Posterior vena cava (tissue), 2 donors: ENCODE data around the gene NCLN. TPM values are rescaled to one million over a fixed set of nuclear protein-coding genes. Genes with fewer than 3 reads are reported as not detected.

Experiments
- DNase-seq: peaks from one replicate; pipeline ENCODE4 v3.0.0-alpha.2; 2020; ENCODE audit warnings: low spot score
- intact Hi-C, 2 donors: fragments of 100-400 bp; cut with DNase I; formaldehyde crosslinking; loops; one replicate each; pipeline versions ENCODE4 v1.14.1 to v1.14.2; 2022 to 2023
- total RNA-seq, 2 donors: library from RNA; stranded (reverse); fragmentation: NEBNext Ultra II Directional; extraction: Animal tissue kit (Norgen Biotek cat#: 25700); gene quantifications; one replicate each; pipeline ENCODE4 v1.2.1, GENCODE V29; 2021
- donor health status: DM: yes; HTN: yes; CAD: no.
- donor health status: DM: yes; HTN: yes; CAD: no.

The NCLN gene
- total RNA-seq, 2 donors from 2014 or later = 37.7 to 40.4 TPM

DNA sequence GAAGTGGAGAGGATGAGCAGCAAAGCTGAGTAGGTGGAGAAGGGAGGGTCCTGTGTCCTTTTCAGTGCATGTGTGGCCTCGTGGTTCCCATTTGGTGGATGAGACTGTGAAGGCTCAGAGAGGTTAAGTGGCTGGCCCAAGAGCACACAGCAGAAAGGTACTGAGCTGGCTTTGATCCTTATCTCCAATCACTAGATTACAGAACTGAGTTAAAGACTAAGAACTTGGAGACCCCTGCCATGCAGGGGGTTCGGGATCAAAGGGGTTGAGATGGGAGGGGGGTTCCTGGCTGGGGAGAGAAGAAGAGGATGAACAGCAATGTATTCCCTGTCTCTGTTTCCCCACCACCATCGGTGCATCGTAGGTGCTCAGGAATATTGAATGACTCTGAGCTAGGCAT is 50.5 kb downstream of the NCLN start:
- intact Hi-C loops = no loop called here
- DNase-seq = no peak

DNA sequence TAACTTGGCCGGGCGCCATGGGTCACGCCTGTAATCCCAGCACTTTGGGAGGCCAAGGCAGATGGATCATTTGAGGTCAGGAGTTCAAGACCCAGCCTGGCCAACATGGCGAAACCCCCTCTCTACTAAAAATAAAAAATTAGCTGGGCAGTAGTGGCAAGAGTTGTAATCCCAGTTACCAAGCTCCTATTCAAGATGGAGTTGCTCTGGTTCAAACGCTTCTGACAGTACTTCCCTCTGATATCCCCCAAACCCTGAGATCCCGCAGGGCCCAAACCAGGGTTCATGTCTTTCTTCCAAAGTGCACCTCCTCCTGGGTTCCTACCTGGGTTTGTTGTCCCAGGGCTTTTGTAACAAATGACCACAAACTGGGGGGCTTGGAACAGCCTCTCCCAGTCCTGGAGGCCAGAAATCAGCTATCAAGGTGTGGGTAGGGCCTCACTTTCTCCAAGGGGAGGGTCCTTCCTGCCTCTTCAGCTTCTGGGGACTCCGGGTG is 52.4 kb downstream of the NCLN start:
- intact Hi-C loops = no loop called here
- DNase-seq = no peak

DNA sequence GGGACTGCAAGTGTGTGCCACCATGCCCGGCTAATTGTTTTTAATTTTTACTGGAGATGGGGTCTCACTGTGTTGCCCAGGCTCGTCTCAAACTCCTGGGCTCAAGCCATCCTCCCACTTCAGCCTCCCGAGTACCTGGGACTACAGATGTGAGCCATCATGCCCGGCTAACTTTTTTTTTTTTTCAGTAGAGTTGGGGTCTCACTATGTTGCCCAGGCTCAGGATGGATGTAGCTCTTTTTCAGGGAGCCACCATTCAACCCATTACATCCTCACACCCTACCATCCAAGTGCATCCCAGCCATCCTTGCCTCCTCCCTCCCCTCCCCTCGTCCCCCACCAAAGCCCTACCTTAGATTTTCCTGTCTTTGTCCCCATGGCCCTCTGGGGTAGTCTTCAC is 53.6 kb downstream of the NCLN start:
- intact Hi-C loops = no loop called here
- no peak for DNase-seq

DNA sequence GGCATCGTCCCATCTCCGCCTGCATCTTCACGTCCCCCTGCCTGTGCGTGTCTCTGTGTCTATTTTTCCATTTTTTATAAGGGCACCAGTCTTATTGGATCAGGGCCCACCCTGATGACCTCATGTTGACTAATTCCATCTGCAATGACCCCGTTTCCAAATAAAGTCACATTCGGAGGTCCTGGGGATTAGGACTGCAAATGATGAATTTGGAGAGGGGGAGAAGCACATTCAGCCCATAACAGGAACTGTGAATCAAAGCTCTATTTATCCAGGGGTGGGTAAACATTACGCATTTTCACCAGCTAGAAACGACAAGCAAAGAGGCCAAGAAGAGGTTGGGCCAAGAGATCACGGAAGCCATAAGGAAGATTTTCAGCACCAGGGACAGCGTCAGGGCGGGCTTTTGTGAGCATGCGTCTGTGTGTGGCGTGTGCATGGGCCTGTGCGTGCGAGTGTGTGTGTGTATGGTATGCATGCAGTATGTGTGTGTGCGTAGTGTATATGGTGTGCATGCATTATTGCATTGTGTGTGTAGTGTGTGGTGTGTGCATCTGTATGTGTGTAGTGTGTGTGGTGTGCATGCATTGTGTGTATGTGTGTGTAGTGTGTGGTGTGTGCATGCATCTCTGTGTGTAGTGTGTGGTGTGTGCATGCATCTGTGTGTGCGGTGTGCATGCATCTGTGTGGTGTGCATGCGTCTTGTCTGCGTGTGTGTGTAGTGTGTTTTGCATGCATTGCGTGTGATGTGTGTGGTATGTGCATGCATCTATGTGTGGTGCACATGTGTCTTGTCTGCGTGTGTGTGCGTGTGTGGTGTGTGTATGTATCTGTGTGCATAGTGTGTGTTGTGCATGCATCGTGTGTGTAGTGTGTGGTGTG is 58.3 kb downstream of the NCLN start:
- DNase-seq = no peak
- intact Hi-C loops = no loop called here

DNA sequence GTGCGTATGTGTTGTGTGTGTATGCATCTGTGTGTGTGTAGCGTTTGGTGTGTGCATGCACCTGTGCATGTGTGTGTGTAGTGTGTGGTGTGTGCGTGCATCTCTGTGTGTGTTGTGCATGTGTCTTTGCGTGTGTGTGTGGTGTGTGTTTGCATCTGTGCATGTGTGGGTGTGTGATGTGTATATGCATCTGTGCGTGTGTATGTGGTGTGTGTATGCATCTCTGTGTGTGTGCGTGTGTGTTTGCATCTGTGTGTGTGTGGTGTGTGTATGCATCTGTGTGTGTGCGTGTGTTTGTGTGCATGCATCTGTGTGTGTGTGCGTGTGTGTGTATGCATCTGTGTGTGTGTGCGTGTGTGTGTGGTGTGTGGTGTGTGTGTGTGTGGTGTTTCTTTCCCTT is 59.3 kb downstream of the NCLN start:
- intact Hi-C loops = no loop called here
- no peak for DNase-seq

DNA sequence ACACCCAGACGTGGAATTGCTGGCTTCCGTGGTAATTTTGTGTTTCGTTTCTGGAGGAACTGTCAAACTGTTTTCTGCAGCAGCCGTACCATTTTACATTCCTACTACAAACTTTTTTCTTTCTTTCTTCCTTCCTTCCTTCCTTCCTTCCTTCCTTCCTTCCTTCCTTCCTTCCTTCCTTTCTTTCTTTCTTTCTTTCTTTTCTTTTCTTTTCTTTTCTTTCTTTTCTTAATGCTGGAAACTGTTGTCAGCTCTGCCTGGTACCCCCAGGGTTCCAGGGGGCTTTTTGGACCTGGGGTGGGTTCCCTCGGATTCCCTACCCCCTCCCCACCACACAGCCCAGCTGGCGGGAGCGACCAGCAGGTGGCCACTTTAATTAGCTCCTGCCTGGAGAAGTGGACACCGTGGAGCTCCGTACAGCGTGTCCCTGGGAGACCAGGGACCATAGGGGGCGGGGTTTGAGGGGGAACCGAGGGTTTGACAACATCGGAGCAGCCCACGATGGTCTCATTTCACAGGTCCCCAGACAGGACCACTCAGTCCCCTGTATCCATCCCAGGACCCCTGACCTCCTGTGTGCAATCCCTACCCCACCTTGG is 63.1 kb downstream of the NCLN start:
- no peak for DNase-seq
- intact Hi-C loops = no loop called here

DNA sequence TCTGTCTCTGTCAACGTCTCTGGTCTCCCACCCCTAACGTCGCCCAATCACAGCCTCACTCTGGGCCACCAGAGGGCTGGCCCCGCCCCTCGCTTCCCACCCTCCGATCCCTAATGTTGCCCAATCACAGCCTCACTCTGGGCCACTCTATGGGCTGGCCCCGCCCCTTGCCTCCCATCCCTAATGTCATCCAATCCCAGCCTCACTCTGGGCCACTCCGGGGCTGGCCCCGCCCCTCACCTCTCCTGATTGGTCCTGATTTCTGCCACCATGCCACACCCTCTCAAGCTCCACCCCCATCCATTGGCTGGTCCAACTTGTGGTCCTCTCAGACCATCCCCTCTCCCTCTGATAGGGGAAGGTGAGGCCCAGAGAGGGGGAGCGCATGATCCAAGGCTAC is 63.7 kb downstream of the NCLN start:
- no peak for DNase-seq
- intact Hi-C loops = no loop called here

DNA sequence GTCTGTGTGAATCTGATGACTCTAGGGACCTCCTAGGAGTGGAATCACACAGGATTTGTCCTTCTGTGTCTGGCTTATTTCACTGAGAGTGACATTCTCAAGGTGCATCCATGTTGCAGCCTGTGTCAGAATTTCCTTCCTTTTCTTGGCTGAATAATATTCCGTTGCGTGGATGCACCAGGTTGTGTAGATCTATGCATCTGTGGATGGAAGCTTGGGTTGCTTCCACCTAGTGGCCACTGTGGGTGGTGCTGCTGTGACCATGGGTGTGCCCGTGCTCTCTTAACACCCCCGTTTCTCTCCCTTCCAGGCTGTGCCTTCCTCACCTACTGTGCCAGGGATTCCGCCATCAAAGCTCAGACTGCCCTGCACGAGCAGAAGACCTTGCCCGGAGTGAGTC is 64.9 kb downstream of the NCLN start:
- intact Hi-C loops = no loop called here
- DNase-seq = no peak

DNA sequence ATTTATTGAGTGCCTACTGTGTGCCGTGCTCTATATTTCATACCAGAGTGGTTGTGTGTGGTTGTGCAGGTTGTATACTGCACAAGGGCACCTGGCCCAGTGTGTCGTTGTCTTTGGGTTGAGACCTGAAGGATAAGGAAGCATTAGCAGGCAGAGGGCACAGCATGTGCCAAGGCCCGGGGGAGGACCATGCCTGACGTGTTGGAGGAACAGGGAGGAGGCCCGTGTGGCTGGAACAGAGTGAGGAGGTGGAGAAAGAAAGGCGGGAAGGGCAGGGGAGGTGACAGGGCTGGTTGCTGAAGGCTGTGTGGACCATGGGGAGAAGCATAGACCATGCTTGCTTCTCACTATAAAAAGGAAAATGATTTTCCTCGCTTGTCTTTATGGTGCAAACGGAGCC is 65.5 kb downstream of the NCLN start:
- DNase-seq = no peak
- intact Hi-C loops = no loop called here

DNA sequence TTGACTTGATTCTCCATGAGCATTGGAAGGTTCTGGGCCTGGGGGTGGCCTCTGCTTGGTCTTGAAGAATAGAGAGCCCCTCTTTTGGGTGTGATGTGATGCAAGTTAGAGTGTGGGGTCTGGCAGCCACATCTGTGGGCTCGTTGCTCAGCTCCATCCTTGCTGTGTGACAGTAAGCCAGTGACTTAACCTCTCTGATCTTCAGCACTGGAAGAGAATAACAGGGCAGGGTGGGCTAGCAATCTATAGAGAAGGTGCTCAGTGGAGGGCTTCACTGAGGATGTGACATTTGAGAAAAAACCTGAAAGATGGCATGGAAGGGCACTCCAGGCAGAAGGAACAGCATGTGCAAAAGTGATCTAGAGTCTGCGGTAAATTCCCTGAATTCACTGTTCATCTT is 66.9 kb downstream of the NCLN start:
- intact Hi-C loops = no loop called here
- no peak for DNase-seq

DNA sequence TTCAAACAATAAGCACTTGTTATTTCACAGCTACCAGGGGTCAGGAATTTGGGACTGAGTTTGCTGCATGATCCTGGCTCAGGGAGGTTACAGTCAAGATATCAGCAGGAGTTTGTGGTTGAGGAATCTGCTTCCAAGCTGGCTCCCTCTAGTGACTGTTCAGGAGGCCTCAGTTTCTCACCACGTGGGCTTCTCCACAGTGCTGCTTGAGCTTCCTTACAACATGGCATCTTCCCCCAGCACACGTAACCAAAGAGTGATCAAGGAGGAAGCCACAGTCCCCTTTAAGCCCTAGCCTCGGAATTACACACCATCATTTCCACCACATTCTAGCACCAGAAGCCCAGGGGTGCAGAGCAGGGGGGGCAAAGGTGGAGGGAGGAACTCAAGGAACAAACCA is 67.5 kb downstream of the NCLN start:
- intact Hi-C loops = no loop called here
- DNase-seq = no peak

DNA sequence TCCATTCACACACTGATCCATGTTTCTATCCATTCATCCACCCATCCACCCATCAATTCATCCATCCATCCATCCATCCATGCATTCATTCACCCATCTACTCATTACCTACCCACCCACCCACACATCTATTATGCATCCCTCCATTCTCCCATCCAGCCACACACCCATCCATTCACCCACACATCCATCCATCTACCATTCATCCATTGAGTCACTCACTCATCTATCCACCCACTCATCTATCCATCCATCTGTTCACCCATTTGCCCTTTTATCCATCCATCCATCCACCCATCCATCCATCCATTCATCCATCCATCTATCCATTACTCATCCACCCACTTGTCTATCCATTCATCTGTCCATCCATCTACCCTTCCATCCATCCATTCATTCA is 68.8 kb downstream of the NCLN start:
- intact Hi-C loops = no loop called here
- DNase-seq = no peak

DNA sequence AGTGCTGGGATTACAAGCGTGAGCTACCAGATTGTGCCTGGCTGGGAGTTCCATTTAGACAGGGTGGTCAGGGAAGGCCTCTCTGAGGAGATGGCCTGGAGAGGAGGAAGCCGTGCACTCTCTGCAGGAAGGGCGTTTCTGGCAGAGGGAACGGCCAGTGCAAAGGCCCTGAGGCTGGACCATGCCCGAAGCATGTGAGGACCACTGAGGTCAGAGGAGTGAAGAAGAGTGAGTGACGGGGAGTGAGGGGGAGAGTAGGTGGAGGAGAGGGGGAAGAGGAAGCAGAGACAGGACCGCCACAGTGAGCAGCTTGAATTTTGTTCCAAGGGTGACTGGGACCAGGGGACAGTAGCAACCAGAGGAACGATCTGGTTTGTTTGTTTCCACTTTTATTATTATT is 71.3 kb downstream of the NCLN start:
- DNase-seq = no peak

More for the DNA sequence above, 71.3 kb downstream of the NCLN start:
- intact Hi-C loops = no loop called here

Other genes starting within 250 kb of the NCLN start
- 1 to 10 TPM; 2.4 to 4.0 TPM for gene ZNF77, start 241.0 kb upstream of the NCLN start, total RNA-seq
- 1 to 10 TPM in 1 of 2 donors, under 1 TPM in 1; 0.57 to 3.4 TPM for gene TLE6, start 208.4 kb upstream of the NCLN start, total RNA-seq
- gene TLE2, start 156.7 kb upstream of the NCLN start, total RNA-seq = 10 to 100 TPM; 39.4 to 61.4 TPM
- 100 to 1,000 TPM; 344 to 424 TPM for gene TLE5, start 123.4 kb upstream of the NCLN start, total RNA-seq
- 10 to 100 TPM; 71.9 to 76.5 TPM for gene GNA11, start 91.6 kb upstream of the NCLN start, total RNA-seq
- 1 to 10 TPM; 7.0 to 9.9 TPM for gene GNA15, start 49.9 kb upstream of the NCLN start, total RNA-seq
- 1 to 10 TPM; 1.7 to 3.1 TPM for gene S1PR4, start 7.2 kb upstream of the NCLN start, total RNA-seq
- gene CELF5, start 38.7 kb downstream of the NCLN start, total RNA-seq = not detected
- 100 to 1,000 TPM; 196 to 223 TPM for gene NFIC, start 180.7 kb downstream of the NCLN start, total RNA-seq